ENCODE results near the gene NLRP9. TPM values are rescaled to one million over a fixed set of nuclear protein-coding genes. Genes with fewer than 3 reads are reported as not detected.
"Not testable (repeated sequence)": the region's sequence is repeated elsewhere in the genome, so short reads cannot be mapped to it uniquely, and the experiment has no call there.

NLRP9 gene
- total and polyA plus RNA-seq, 8 donors = not detected

DNA sequence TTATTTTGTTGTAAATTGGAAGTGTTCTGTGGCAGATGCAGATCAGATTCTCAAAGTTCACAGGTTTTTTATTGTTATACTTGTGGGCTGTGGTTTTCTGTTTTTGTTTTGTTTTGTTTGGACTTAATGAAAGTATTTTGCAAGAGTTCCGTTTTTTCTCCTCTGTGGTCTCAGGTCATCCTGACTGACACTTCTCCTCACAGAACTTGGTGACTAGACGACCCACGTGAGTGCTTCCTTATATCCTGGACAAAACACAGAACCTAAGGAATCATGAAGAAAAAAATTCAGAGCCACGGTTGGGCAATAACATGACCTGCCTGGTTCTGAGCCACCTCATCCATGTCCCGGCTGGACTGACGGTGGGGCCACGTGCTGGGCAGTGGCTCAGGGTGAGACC, 28.3 kb upstream of the NLRP9 start:
- Histone ChIP-seq H3K4me1 (no peaks in the 10 kb centered on the region), H3K9me3 (peaks cover 0 to 13% (median 2%) of the 10 kb centered on the region in 4 donors), H3K27ac (no peak overlapping the region), H3K4me3 (no peak overlapping the region), H3K27me3 (peaks cover 0 to 41% (median 0%) of the 10 kb centered on the region in 3 donors), H3K36me3 (no peaks in the 10 kb centered on the region)
- TF ChIP-seq POLR2AphosphoS5 (IDR thresholded peaks at IDR 0.05) = no peak
- TF ChIP-seq, protein P1, sequence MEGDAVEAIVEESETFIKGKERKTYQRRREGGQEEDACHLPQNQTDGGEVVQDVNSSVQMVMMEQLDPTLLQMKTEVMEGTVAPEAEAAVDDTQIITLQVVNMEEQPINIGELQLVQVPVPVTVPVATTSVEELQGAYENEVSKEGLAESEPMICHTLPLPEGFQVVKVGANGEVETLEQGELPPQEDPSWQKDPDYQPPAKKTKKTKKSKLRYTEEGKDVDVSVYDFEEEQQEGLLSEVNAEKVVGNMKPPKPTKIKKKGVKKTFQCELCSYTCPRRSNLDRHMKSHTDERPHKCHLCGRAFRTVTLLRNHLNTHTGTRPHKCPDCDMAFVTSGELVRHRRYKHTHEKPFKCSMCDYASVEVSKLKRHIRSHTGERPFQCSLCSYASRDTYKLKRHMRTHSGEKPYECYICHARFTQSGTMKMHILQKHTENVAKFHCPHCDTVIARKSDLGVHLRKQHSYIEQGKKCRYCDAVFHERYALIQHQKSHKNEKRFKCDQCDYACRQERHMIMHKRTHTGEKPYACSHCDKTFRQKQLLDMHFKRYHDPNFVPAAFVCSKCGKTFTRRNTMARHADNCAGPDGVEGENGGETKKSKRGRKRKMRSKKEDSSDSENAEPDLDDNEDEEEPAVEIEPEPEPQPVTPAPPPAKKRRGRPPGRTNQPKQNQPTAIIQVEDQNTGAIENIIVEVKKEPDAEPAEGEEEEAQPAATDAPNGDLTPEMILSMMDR (IDR thresholded peaks at IDR 0.05) = no peak
- no peak for TF ChIP-seq EP300 (IDR thresholded peaks at IDR 0.05)
- TF ChIP-seq POLR2A (IDR thresholded peaks at IDR 0.05) = no peak
- no peak for DNase-seq
- intact Hi-C loops (cut with DNase I; ENCODE audit: low total_unique reads) = no loop called here
- 59 to 82% (median 66%) methylated on average over 6 to 7 of the region's 7 CpGs for WGBS, 5 donors

DNA sequence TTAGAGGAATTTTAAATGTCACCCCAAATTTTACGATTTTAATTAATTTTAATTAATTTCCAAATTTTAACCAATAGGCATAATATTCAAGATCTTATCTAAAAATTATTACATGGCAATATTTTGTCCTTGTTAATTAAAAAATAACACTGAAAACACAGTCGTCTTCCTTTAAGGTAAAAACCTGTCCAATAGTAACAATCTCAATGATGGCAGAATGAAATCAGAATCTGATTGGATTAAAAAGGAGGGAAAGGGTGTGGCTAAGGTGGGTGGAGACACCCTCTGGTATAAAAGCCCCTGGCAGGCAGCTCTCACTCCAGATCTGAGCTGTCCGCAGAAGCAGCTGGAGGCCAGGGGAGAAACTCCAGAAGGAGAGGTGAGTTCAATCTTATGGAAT, 20.6 kb upstream of the NLRP9 start, which contains the start of gene RFPL4A:
Gene RFPL4A, plus strand, starts transcription at position 301 of the 400 bp plus-strand sequence. CDS start 2,704 bp downstream, outside the sequence.
- 83 to 95% (median 93%) methylated on average over 2 to 3 of the region's 3 CpGs for WGBS, 5 donors
- H3K27me3 ChIP-seq; intact Hi-C loops (cut with DNase I; ENCODE audit: low total_unique reads); H3K4me3 ChIP-seq; DNase-seq; H3K36me3 ChIP-seq; H3K4me1 ChIP-seq; H3K27ac ChIP-seq; H3K9me3 ChIP-seq: not testable (repeated sequence)

DNA sequence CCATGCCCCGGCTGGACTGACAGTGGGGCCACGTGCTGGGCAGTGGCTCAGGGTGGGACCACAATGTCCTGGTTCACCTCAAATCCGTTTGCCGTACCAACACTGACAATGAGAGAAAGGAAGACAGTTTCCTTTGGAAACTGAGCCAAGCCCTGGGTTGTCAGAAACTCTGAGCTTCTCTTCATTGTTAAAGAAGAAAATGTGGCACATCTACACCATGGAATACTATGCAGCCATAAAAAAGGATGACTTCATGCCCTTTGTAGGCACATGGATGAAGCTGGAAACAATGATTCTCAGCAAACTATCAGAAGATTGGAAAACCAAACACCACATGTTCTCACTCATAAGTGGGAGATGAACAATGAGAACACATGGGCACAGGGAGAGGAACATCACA, 18.6 kb upstream of the NLRP9 start:
- H3K4me3 ChIP-seq; H3K4me1 ChIP-seq; H3K36me3 ChIP-seq; H3K27ac ChIP-seq; DNase-seq; H3K9me3 ChIP-seq; H3K27me3 ChIP-seq; intact Hi-C loops (cut with DNase I; ENCODE audit: low total_unique reads): not testable (repeated sequence)
- 71 to 84% (median 81%) methylated on average over 4 of the region's 4 CpGs for WGBS, 5 donors

DNA sequence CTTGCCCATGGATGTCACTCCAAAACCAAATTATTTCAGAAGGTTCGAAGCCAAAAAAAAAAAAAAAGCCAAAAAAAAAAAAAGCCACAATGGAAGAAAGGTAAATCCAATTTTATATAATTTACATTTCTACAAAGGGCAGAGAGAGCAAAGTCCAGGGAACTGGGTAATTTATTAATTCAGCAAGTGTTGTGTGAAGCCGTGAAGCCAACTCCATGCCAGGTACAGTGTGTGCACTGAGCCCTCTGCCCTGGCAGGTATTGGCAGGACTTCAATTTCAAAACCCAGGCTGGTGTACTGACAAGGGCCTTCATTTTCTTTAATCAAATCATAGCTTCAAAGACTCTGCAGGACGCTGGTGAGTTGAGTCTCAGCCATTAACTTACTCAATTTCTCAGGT, 15.2 kb upstream of the NLRP9 start:
- TF ChIP-seq POLR2AphosphoS5 (IDR thresholded peaks at IDR 0.05) = peak in 1 of 3 donors; percentile 14
- TF ChIP-seq EP300 (IDR thresholded peaks at IDR 0.05) = no peak
- no peak for TF ChIP-seq POLR2A (IDR thresholded peaks at IDR 0.05)
- TF ChIP-seq, protein P1 (IDR thresholded peaks at IDR 0.05) = no peak
- Histone ChIP-seq H3K9me3 (peaks cover 0 to 6% (median 0%) of the 10 kb centered on the region in 4 donors), H3K36me3 (no peaks in the 10 kb centered on the region), H3K4me1 (no peaks in the 10 kb centered on the region), H3K27me3 (peaks cover 0 to 4% (median 0%) of the 10 kb centered on the region in 3 donors), H3K27ac (no peak overlapping the region), H3K4me3 (no peak overlapping the region)
- intact Hi-C loops (cut with DNase I; ENCODE audit: low total_unique reads) = no loop called here
- peak; percentile 27 to 72 for DNase-seq
- WGBS, 5 donors = 20 to 40% (median 28%) methylated on average over 3 of the region's 3 CpGs

DNA sequence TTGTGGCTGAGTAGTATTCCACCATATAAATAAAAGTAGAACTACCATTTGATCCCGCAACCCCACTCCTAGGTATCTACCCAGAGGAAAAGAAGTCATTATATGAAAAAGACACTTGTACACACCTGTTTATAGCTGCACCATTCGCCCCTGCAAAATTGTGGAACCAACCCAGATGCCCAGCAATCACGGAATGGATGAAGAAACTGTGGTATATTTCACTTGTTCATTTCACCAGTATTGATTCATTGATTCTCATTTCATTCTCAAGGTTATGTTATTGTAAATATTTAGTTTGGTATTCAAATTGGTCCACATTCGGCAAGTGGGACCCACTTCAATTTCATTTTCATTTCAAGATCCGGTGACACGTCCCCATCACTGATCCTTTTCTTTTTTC, 12.5 kb upstream of the NLRP9 start:
- WGBS, 5 donors = 88 to 95% (median 91%) methylated on average over 6 of the region's 6 CpGs

DNA sequence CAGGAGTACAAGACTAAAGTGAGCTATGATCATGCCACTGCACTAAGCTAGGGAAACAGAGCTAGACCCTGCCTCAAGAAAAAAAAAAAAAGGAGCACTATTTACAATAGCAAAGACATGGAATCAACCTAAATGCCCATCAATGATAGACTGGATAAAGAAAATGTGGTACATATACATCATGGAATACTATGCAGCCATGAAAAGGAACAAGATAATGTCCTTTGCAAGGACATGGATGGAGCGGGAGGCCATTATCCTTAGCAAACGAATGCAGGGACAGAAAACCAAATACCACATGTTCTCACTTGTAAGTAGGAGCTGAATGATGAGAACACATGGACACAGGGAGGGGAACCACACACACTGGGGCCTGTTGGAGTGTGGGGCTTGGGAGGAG, 7.8 kb downstream of the NLRP9 start:
- H3K4me1 ChIP-seq; DNase-seq; H3K27ac ChIP-seq; H3K4me3 ChIP-seq; H3K27me3 ChIP-seq; intact Hi-C loops (cut with DNase I; ENCODE audit: low total_unique reads); H3K9me3 ChIP-seq; H3K36me3 ChIP-seq: not testable (repeated sequence)
- 80 to 92% (median 88%) methylated on average over 2 of the region's 2 CpGs for WGBS, 5 donors

More for the DNA sequence above, 12.5 kb upstream of the NLRP9 start:
- no peak for DNase-seq
- no peaks in the 10 kb centered on the region for H3K27me3 ChIP-seq
- no peaks in the 10 kb centered on the region for H3K36me3 ChIP-seq
- H3K4me1 ChIP-seq = no peaks in the 10 kb centered on the region
- H3K4me3 ChIP-seq = no peak overlapping the region
- no peak overlapping the region for H3K27ac ChIP-seq
- no peaks in the 10 kb centered on the region for H3K9me3 ChIP-seq
- intact Hi-C loops (cut with DNase I; ENCODE audit: low total_unique reads) = no loop called here
- TF ChIP-seq, protein P1 (IDR thresholded peaks at IDR 0.05) = no peak
- TF ChIP-seq POLR2AphosphoS5 (IDR thresholded peaks at IDR 0.05) (no peak), POLR2A (IDR thresholded peaks at IDR 0.05) (no peak), EP300 (IDR thresholded peaks at IDR 0.05) (no peak)

All from stomach (tissue), 9 donors.